ENCODE data around the gene GOPC. TPM values are rescaled to one million over a fixed set of nuclear protein-coding genes. Genes with fewer than 3 reads are reported as not detected.

GOPC gene
- polyA plus RNA-seq, 2 donors = 8.6 to 12.1 TPM

DNA sequence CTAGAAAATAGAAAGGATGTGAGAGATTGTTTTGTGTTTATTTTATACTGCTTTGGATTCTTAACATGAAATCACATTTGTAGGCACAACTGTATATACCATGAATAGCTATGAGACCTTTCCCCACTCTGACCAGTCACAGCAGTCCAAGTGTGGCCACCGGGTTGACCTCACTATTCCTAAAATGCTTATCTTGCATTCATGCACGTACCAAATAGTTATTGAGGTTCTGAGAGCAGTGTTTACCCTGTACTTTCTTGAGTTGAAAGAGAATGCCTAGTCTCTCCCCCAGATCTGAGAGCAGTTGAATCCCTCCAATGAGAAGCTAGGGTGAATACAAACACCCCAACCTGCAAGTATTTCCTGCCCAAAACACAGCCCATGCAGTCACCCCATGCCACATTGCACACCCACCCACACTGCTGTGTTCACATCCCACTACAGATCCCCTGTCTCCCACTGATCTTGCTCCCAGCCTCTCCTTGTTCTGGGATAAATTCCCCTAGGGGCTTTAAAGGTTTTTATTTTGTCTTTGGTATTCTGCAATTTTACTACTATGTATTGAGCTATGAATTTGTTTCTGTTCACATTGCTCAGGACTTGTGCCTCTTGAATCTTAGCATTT, 51.6 kb downstream of the GOPC start:
- H3K4me1 ChIP-seq (ENCODE audit: control insufficient read depth in 2 of 2, insufficient read depth in 2 of 2, low read length in 1 of 2) = peaks cover 0 to 3% of the 10 kb centered on the region in 2 donors
- H3K4me3 ChIP-seq (ENCODE audit: low read depth in 1 of 2, low read length in 2 of 2) = no peak overlapping the region
- no peak overlapping the region for H3K27ac ChIP-seq (ENCODE audit: low read depth in 2 of 2, low read length in 1 of 2)
- H3K36me3 ChIP-seq (ENCODE audit: control insufficient read depth in 2 of 2, insufficient read depth in 2 of 2, low read length in 1 of 2) = peaks cover 0 to 4% of the 10 kb centered on the region in 2 donors
- 64 to 75% methylated on average over 2 of the region's 2 CpGs for WGBS, 2 donors
- no peaks in the 10 kb centered on the region for H3K9me3 ChIP-seq (ENCODE audit: control insufficient read depth in 2 of 2, insufficient read depth in 1 of 2, low read depth in 1 of 2, low read length in 1 of 2)
- no peaks in the 10 kb centered on the region for H3K27me3 ChIP-seq (ENCODE audit: control insufficient read depth in 1 of 2, insufficient read depth in 2 of 2, low read length in 2 of 2)

DNA sequence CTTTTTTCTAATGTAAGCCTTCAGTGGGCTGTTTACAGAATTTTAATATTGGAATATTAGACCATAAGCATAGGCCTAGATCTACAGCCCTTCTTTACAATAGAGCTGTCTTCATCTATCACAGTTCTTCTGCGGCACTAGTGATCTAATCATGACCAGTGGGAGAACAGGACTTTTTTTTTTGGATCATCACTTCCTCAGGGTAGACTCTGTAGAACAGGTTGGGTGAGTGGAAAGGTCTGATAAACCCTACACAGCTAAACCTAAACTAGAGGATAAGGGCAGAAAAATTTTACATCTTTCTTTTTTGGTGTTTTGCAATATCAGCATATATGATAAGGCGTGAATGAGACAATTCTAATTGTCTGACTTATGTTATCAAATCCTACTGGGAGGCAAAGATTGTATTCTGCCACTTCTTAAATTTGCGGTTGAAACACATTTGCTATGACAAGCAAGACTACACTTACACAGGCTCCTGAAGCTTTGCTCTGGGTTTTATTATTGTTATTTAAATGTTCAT, 52.2 kb downstream of the GOPC start:
- Histone ChIP-seq H3K27me3 (ENCODE audit: control insufficient read depth in 1 of 2, insufficient read depth in 2 of 2, low read length in 2 of 2) (no peaks in the 10 kb centered on the region), H3K4me3 (ENCODE audit: low read depth in 1 of 2, low read length in 2 of 2) (no peak overlapping the region), H3K4me1 (ENCODE audit: control insufficient read depth in 2 of 2, insufficient read depth in 2 of 2, low read length in 1 of 2) (peaks cover 0 to 3% of the 10 kb centered on the region in 2 donors), H3K36me3 (ENCODE audit: control insufficient read depth in 2 of 2, insufficient read depth in 2 of 2, low read length in 1 of 2) (peaks cover 0 to 4% of the 10 kb centered on the region in 2 donors), H3K9me3 (ENCODE audit: control insufficient read depth in 2 of 2, insufficient read depth in 1 of 2, low read depth in 1 of 2, low read length in 1 of 2) (no peaks in the 10 kb centered on the region), H3K27ac (ENCODE audit: low read depth in 2 of 2, low read length in 1 of 2) (no peak overlapping the region)
- whole genome bisulfite sequencing, 2 donors = 87 to 90% methylated on average over 3 of the region's 3 CpGs

DNA sequence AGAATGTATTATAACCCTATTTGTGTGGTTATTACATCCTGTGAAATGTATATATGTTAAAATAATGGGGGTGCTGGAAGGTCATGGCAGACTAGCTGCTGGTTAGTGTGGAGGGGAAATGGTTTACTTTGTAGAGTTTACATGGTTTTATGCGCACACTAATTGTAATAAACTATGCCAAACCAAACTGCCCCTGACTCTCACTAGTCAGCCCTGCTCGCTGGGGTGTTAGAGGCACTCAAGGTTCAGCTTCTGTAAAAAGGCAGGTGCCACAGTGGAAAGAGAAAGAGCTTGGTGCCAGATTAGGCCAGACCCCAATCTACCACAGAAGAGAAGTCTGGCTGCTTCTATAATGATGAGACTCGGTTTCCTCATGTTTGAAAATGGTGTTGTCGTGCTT, 52.7 kb downstream of the GOPC start:
- Histone ChIP-seq H3K36me3 (ENCODE audit: control insufficient read depth in 2 of 2, insufficient read depth in 2 of 2, low read length in 1 of 2) (peaks cover 4% of the 10 kb centered on the region in 2 donors), H3K27me3 (ENCODE audit: control insufficient read depth in 1 of 2, insufficient read depth in 2 of 2, low read length in 2 of 2) (no peaks in the 10 kb centered on the region), H3K4me3 (ENCODE audit: low read depth in 1 of 2, low read length in 2 of 2) (no peak overlapping the region), H3K27ac (ENCODE audit: low read depth in 2 of 2, low read length in 1 of 2) (no peak overlapping the region), H3K9me3 (ENCODE audit: control insufficient read depth in 2 of 2, insufficient read depth in 1 of 2, low read depth in 1 of 2, low read length in 1 of 2) (no peaks in the 10 kb centered on the region), H3K4me1 (ENCODE audit: control insufficient read depth in 2 of 2, insufficient read depth in 2 of 2, low read length in 1 of 2) (peaks cover 0 to 3% of the 10 kb centered on the region in 2 donors)
- WGBS, 2 donors = 84 to 85% methylated on average over 4 of the region's 4 CpGs

DNA sequence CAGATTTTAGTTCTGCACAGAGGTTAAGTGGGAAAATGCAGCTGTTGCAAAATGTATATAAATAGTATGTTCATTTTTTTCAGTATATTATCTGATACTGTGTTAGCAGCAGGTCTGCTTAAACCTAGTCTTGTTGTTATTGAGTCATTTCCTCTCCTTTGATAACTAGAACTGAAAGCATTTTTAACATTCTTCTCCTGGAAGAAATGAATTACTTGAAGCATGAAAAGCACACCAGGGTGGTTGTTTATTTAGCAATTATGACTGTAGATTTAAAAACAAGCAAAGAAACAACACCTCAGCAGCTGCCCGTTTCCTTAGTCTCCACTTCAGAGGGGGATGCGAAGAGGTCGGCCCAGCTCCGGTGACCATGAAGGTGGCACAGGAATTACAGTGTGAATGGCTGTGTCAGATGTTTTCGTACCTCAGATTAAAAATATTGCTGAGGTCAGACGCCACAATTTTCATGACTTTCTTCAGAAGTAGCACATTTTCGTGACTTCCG, 53.5 kb downstream of the GOPC start:
- WGBS, 2 donors = 75 to 78% methylated on average over 8 of the region's 8 CpGs
- H3K9me3 ChIP-seq (ENCODE audit: control insufficient read depth in 2 of 2, insufficient read depth in 1 of 2, low read depth in 1 of 2, low read length in 1 of 2) = no peaks in the 10 kb centered on the region
- H3K27ac ChIP-seq (ENCODE audit: low read depth in 2 of 2, low read length in 1 of 2) = no peak overlapping the region
- no peaks in the 10 kb centered on the region for H3K27me3 ChIP-seq (ENCODE audit: control insufficient read depth in 1 of 2, insufficient read depth in 2 of 2, low read length in 2 of 2)
- H3K4me1 ChIP-seq (ENCODE audit: control insufficient read depth in 2 of 2, insufficient read depth in 2 of 2, low read length in 1 of 2) = peaks cover 0 to 3% of the 10 kb centered on the region in 2 donors
- no peak overlapping the region for H3K4me3 ChIP-seq (ENCODE audit: low read depth in 1 of 2, low read length in 2 of 2)
- H3K36me3 ChIP-seq (ENCODE audit: control insufficient read depth in 2 of 2, insufficient read depth in 2 of 2, low read length in 1 of 2) = peaks cover 4% of the 10 kb centered on the region in 2 donors

DNA sequence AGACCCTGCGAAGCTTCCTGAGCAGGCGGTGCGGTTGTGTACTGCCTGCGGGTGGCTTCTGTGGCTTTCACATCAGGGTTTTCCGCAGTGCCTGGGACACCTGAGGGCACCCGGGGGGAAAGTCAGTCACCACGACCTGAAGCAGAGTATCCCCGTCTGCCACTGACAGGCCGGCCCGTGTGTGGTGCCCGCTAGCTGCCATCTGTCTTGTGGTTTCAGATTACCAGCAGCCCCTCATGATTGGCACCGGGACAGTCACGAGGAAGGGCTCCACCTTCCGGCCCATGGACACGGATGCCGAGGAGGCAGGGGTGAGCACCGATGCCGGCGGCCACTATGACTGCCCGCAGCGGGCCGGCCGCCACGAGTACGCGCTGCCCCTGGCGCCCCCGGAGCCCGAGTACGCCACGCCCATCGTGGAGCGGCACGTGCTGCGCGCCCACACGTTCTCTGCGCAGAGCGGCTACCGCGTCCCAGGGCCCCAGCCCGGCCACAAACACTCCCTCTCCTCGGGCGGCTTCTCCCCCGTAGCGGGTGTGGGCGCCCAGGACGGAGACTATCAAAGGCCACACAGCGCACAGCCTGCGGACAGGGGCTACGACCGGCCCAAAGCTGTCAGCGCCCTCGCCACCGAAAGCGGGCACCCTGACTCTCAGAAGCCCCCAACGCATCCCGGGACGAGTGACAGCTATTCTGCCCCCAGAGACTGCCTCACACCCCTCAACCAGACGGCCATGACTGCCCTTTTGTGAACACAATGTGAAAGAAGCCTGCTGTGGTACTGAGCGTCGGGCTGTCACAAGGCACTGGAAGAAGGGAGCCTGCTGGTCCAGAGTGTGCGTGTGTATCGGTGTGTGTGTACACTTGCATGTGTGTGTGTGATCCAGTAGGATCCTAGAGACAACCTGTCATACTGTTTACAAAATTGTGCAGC, 54.4 kb downstream of the GOPC start:
- H3K36me3 ChIP-seq (ENCODE audit: control insufficient read depth in 2 of 2, insufficient read depth in 2 of 2, low read length in 1 of 2) = peaks cover 4% of the 10 kb centered on the region in 2 donors
- peak overlapping the region in 1 of 2 donors; percentile 3 for H3K27ac ChIP-seq (ENCODE audit: low read depth in 2 of 2, low read length in 1 of 2)
- H3K27me3 ChIP-seq (ENCODE audit: control insufficient read depth in 1 of 2, insufficient read depth in 2 of 2, low read length in 2 of 2) = no peaks in the 10 kb centered on the region
- H3K9me3 ChIP-seq (ENCODE audit: control insufficient read depth in 2 of 2, insufficient read depth in 1 of 2, low read depth in 1 of 2, low read length in 1 of 2) = no peaks in the 10 kb centered on the region
- 35 to 41% methylated on average over 64 of the region's 64 CpGs for WGBS, 2 donors
- peaks cover 0 to 3% of the 10 kb centered on the region in 2 donors for H3K4me1 ChIP-seq (ENCODE audit: control insufficient read depth in 2 of 2, insufficient read depth in 2 of 2, low read length in 1 of 2)
- peak overlapping the region; percentile 17 to 24 for H3K4me3 ChIP-seq (ENCODE audit: low read depth in 1 of 2, low read length in 2 of 2)

DNA sequence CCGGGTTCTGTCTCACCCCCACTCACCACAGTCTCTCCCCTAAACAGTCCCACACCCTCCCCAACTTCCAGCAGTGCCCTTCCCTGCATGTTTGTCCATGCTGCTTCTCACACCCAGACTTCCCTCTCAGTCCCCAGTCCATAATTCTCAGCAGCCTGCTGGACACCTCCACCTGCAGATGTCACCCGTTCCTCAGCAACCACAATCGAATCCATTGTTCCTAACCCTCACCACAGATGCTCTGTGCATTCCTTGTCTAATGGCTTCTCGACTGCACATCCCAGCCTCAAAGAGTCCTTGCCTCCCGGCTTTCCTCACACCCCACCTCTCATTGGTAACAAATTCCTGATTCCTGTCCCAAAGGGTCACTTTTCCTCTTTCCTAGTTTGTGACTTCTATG, 55.6 kb downstream of the GOPC start:
- Histone ChIP-seq H3K9me3 (ENCODE audit: control insufficient read depth in 2 of 2, insufficient read depth in 1 of 2, low read depth in 1 of 2, low read length in 1 of 2) (no peaks in the 10 kb centered on the region), H3K27ac (ENCODE audit: low read depth in 2 of 2, low read length in 1 of 2) (no peak overlapping the region), H3K27me3 (ENCODE audit: control insufficient read depth in 1 of 2, insufficient read depth in 2 of 2, low read length in 2 of 2) (no peaks in the 10 kb centered on the region), H3K4me1 (ENCODE audit: control insufficient read depth in 2 of 2, insufficient read depth in 2 of 2, low read length in 1 of 2) (peaks cover 0 to 3% of the 10 kb centered on the region in 2 donors), H3K36me3 (ENCODE audit: control insufficient read depth in 2 of 2, insufficient read depth in 2 of 2, low read length in 1 of 2) (peaks cover 4% of the 10 kb centered on the region in 2 donors), H3K4me3 (ENCODE audit: low read depth in 1 of 2, low read length in 2 of 2) (no peak overlapping the region)
- 87 to 90% methylated on average over 5 of the region's 5 CpGs for WGBS, 2 donors

DNA sequence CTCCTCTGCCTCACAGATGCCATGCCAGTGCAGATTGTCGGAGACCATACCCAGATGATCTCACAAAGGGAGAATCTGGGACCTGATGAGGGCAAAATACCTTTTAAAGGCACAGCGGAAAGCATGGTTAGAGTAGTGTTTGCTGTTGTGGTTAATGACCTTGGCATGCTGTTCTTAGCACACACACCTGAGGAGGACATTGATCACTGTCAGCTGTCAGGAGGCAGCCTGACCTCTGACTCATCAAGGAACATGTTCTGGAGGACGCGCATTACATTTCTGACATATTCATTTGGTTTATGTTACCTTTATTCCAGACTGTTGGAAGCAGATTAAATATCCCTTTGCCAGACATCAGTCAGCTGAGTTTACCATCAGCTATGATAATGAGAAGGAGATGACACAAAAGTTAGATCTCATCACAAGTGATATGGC, 57.1 kb downstream of the GOPC start:
- peaks cover 0 to 3% of the 10 kb centered on the region in 2 donors for H3K4me1 ChIP-seq (ENCODE audit: control insufficient read depth in 2 of 2, insufficient read depth in 2 of 2, low read length in 1 of 2)
- H3K27ac ChIP-seq (ENCODE audit: low read depth in 2 of 2, low read length in 1 of 2) = no peak overlapping the region
- 67 to 77% methylated on average over 4 of the region's 4 CpGs for WGBS, 2 donors
- peaks cover 4% of the 10 kb centered on the region in 2 donors for H3K36me3 ChIP-seq (ENCODE audit: control insufficient read depth in 2 of 2, insufficient read depth in 2 of 2, low read length in 1 of 2)
- H3K9me3 ChIP-seq (ENCODE audit: control insufficient read depth in 2 of 2, insufficient read depth in 1 of 2, low read depth in 1 of 2, low read length in 1 of 2) = no peaks in the 10 kb centered on the region
- H3K27me3 ChIP-seq (ENCODE audit: control insufficient read depth in 1 of 2, insufficient read depth in 2 of 2, low read length in 2 of 2) = no peaks in the 10 kb centered on the region
- H3K4me3 ChIP-seq (ENCODE audit: low read depth in 1 of 2, low read length in 2 of 2) = no peak overlapping the region

DNA sequence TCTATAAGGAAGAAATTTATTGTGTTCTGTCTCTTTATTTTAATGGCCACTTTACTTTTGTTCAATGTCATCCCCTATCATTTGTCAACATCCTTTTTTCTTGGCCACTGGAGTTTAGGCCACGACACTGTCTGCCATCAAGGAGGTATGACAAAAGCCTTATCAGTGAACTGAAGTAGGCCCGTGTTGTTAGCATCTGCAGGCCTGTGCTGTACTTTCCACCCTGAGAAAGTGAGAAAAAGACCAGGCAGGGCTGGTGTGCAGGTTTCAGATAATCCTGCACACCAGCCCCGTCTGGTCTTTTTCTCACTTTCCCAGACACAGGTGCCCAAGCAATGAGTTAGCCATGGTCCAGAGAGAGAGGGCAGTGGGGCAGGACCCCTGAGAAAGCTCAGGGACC, 57.6 kb downstream of the GOPC start:
- Histone ChIP-seq H3K4me3 (ENCODE audit: low read depth in 1 of 2, low read length in 2 of 2) (no peak overlapping the region), H3K4me1 (ENCODE audit: control insufficient read depth in 2 of 2, insufficient read depth in 2 of 2, low read length in 1 of 2) (peaks cover 0 to 3% of the 10 kb centered on the region in 2 donors), H3K9me3 (ENCODE audit: control insufficient read depth in 2 of 2, insufficient read depth in 1 of 2, low read depth in 1 of 2, low read length in 1 of 2) (no peaks in the 10 kb centered on the region), H3K27ac (ENCODE audit: low read depth in 2 of 2, low read length in 1 of 2) (no peak overlapping the region), H3K27me3 (ENCODE audit: control insufficient read depth in 1 of 2, insufficient read depth in 2 of 2, low read length in 2 of 2) (no peaks in the 10 kb centered on the region), H3K36me3 (ENCODE audit: control insufficient read depth in 2 of 2, insufficient read depth in 2 of 2, low read length in 1 of 2) (peaks cover 4% of the 10 kb centered on the region in 2 donors)
- 69 to 77% methylated on average over 3 of the region's 3 CpGs for WGBS, 2 donors

DNA sequence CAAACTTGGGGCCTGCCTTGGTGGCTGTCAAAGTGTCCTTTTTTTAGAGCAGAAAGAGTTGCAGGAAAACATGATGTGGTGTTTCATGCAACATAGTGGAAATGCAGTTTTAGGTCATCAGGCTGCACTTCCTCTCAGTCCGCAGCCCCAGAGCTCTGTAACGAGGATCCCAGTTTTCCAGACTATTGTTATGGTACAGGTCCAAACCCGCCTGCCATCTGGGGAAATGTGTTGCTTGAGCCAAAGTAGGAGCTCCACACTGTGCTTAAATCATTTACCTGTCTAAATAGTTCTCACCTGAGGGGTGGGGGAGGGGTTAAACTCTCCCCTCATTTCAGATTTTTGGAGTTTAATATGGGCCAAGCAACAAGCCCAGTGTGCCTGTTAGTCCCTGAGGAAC, 59.8 kb downstream of the GOPC start:
- no peaks in the 10 kb centered on the region for H3K4me1 ChIP-seq (ENCODE audit: control insufficient read depth in 2 of 2, insufficient read depth in 2 of 2, low read length in 1 of 2)
- no peaks in the 10 kb centered on the region for H3K9me3 ChIP-seq (ENCODE audit: control insufficient read depth in 2 of 2, insufficient read depth in 1 of 2, low read depth in 1 of 2, low read length in 1 of 2)
- H3K27ac ChIP-seq (ENCODE audit: low read depth in 2 of 2, low read length in 1 of 2) = no peak overlapping the region
- H3K27me3 ChIP-seq (ENCODE audit: control insufficient read depth in 1 of 2, insufficient read depth in 2 of 2, low read length in 2 of 2) = no peaks in the 10 kb centered on the region
- no peak overlapping the region for H3K4me3 ChIP-seq (ENCODE audit: low read depth in 1 of 2, low read length in 2 of 2)
- peaks cover 0 to 4% of the 10 kb centered on the region in 2 donors for H3K36me3 ChIP-seq (ENCODE audit: control insufficient read depth in 2 of 2, insufficient read depth in 2 of 2, low read length in 1 of 2)
- 58 to 65% methylated on average over 3 of the region's 3 CpGs for WGBS, 2 donors
